ENCODE measurements around the gene CUX1. TPM values are rescaled to one million over a fixed set of nuclear protein-coding genes. Genes with fewer than 3 reads are reported as not detected.

The CUX1 gene
- total and polyA plus RNA-seq, 10 of the 15 experiments (the other 5 are each of a cell fraction or from before 2014, with no cell fraction given) = 6.1 to 48.6 (median 25.9) TPM

GRCh38 chr7:101819183-101819582 lies 1.8 kb downstream of the CUX1 start:
- SMC1A ChIA-PET (ENCODE audit: uncharacterized antibody, unreplicated experiment) = interaction anchor here (0.9 to 3.5 kb wide), 8 partner anchors 8 to 166 kb away, joined by 3 to 27 read pairs (median 4); no protein-coding TSS in a partner anchor
- Histone ChIP-seq H3K27ac (ENCODE audit: control insufficient read depth, insufficient read depth) (no peak overlapping the region), H3K4me3 (0 out of 2 replicates have a peak overlapping the region, but pooled peaks have one; percentile 77), H3K9ac (ENCODE audit: control insufficient read depth, insufficient read depth, low read length) (no peak overlapping the region), H3K27me3 (replicated peaks in 1 of 2; ENCODE audit: control insufficient read depth in 2 of 2, insufficient read depth in 2 of 2, low read length in 1 of 2) (no peaks in the 10 kb centered on the region), H3K9me3 (replicated peaks; ENCODE audit: control insufficient read depth, insufficient read depth, low read length) (no peaks in the 10 kb centered on the region), H3K4me1 (ENCODE audit: control insufficient read depth, insufficient read depth, low read length) (peaks cover 4% of the 10 kb centered on the region; the same call in 1 of the 2 replicates), H3K79me2 (ENCODE audit: control insufficient read depth, insufficient read depth, low read length) (peaks cover 60% of the 10 kb centered on the region), H3K36me3 (ENCODE audit: control insufficient read depth in 2 of 2, insufficient read depth in 2 of 2, low read length in 1 of 2) (peaks cover 0 to 9% of the 10 kb centered on the region in 2 experiments; a peak in 1 of 4 replicates), H3K4me2 (ENCODE audit: control insufficient read depth, insufficient read depth) (peak overlapping the region; percentile 64; the same call in 1 of the 2 replicates), H2AFZ (ENCODE audit: control insufficient read depth, low read depth, low read length) (no peak overlapping the region), H4K20me1 (ENCODE audit: control insufficient read depth, insufficient read depth) (no peaks in the 10 kb centered on the region)
- no TSS peak for BruUV-seq (replicated peaks)
- TF ChIP-seq NFIC (IDR thresholded peaks at IDR 0.05; ENCODE audit: low read depth, low read length) = no peak
- TF ChIP-seq ATF2 (IDR thresholded peaks at IDR 0.05; ENCODE audit: low read length) = no peak
- POLR2A ChIA-PET = interaction anchor here (1.1 kb wide), 1 partner anchor 130 kb away, joined by 3 read pairs; no protein-coding TSS in a partner anchor
- in situ Hi-C loops (cut with MboI) (no loop called here), intact Hi-C loops (cut with micrococcal nuclease; ENCODE audit: unreplicated experiment) (loop anchor here (5.0 to 10.0 kb wide), 3 partner anchors 113 to 303 kb away; no protein-coding TSS in a partner anchor)
- CTCF ChIA-PET = interaction anchor here (0.6 to 3.6 kb wide), 5 partner anchors 76 to 454 kb away, joined by 3 to 20 read pairs (median 4); no protein-coding TSS in a partner anchor
- RAD21 ChIA-PET (ENCODE audit: unreplicated experiment) = interaction anchor here (0.6 to 2.8 kb wide), 5 partner anchors 24 to 392 kb away, joined by 3 to 17 read pairs (median 3); no protein-coding TSS in a partner anchor
- FAIRE-seq (no peak), ATAC-seq (no peak), DNase-seq (ENCODE audit: low read depth, low spot score) (no peak)
- 100% methylated on average over 2 of the region's 2 CpGs for WGBS (ENCODE audit: insufficient coverage, insufficient replicate concordance, low lambda C conversion rate, missing lambda C conversion rate)

GRCh38 chr7:101819913-101820522 lies 2.6 kb downstream of the CUX1 start:
- H3K4me2 ChIP-seq (ENCODE audit: control insufficient read depth, insufficient read depth) = peak overlapping the region; percentile 32; the same call in 1 of the 2 replicates
- no TSS peak for BruUV-seq (replicated peaks)
- no peaks in the 10 kb centered on the region for H3K27me3 ChIP-seq (replicated peaks in 1 of 2; ENCODE audit: control insufficient read depth in 2 of 2, insufficient read depth in 2 of 2, low read length in 1 of 2)
- ChIA-PET CTCF (interaction anchor here (1.0 to 3.6 kb wide), 3 partner anchors 77 to 453 kb away, joined by 3 to 20 read pairs (median 5); no protein-coding TSS in a partner anchor), RAD21 (ENCODE audit: unreplicated experiment) (interaction anchor here (0.6 to 2.8 kb wide), 6 partner anchors 31 to 451 kb away, joined by 3 to 17 read pairs (median 3); no protein-coding TSS in a partner anchor), SMC1A (ENCODE audit: uncharacterized antibody, unreplicated experiment) (interaction anchor here (1.0 to 3.5 kb wide), 5 partner anchors 21 to 166 kb away, joined by 3 to 27 read pairs (median 4); no protein-coding TSS in a partner anchor), POLR2A (interaction anchor here (1.1 kb wide), 1 partner anchor 131 kb away, joined by 3 read pairs; no protein-coding TSS in a partner anchor)
- no peak overlapping the region for H3K27ac ChIP-seq (ENCODE audit: control insufficient read depth, insufficient read depth)
- no peaks in the 10 kb centered on the region for H4K20me1 ChIP-seq (ENCODE audit: control insufficient read depth, insufficient read depth)
- ATAC-seq (no peak), FAIRE-seq (no peak), DNase-seq (ENCODE audit: low read depth, low spot score) (no peak)
- no peaks in the 10 kb centered on the region for H3K9me3 ChIP-seq (replicated peaks; ENCODE audit: control insufficient read depth, insufficient read depth, low read length)
- H3K4me3 ChIP-seq = peak overlapping the region; percentile 45; the same call in 1 of the 2 replicates
- intact Hi-C loops (cut with micrococcal nuclease; ENCODE audit: unreplicated experiment) = loop anchor here (5.0 to 10.0 kb wide), 3 partner anchors 112 to 302 kb away; no protein-coding TSS in a partner anchor
- peaks cover 0 to 9% of the 10 kb centered on the region in 2 experiments; a peak in 1 of 4 replicates for H3K36me3 ChIP-seq (ENCODE audit: control insufficient read depth in 2 of 2, insufficient read depth in 2 of 2, low read length in 1 of 2)
- H3K4me1 ChIP-seq (ENCODE audit: control insufficient read depth, insufficient read depth, low read length) = peaks cover 4% of the 10 kb centered on the region; the same call in 1 of the 2 replicates
- H3K79me2 ChIP-seq (ENCODE audit: control insufficient read depth, insufficient read depth, low read length) = peaks cover 63% of the 10 kb centered on the region
- in situ Hi-C loops (cut with MboI) = no loop called here
- no peak overlapping the region for H2AFZ ChIP-seq (ENCODE audit: control insufficient read depth, low read depth, low read length)
- no peak overlapping the region for H3K9ac ChIP-seq (ENCODE audit: control insufficient read depth, insufficient read depth, low read length)
- 65% methylated on average over 6 of the region's 6 CpGs for WGBS (ENCODE audit: insufficient coverage, insufficient replicate concordance, low lambda C conversion rate, missing lambda C conversion rate)
- TF ChIP-seq USF2 (IDR thresholded peaks at IDR 0.05; ENCODE audit: borderline replicate concordance, low read depth, low read length) = no peak
- TF ChIP-seq RAD21 (IDR thresholded peaks at IDR 0.05; ENCODE audit: insufficient read depth, low read depth, low read length) = no peak
- no peak for TF ChIP-seq PAX5 (IDR thresholded peaks at IDR 0.05; ENCODE audit: borderline replicate concordance, low read depth, low read length)
- TF ChIP-seq ZBTB11 (CRISPR knock-in tag; IDR thresholded peaks at IDR 0.05) = no peak
- TF ChIP-seq TCF12 (IDR thresholded peaks at IDR 0.05; ENCODE audit: low read depth, low read length) = no peak
